ENCODE results near the gene RAB11FIP4. TPM values are rescaled to one million over a fixed set of nuclear protein-coding genes. Genes with fewer than 3 reads are reported as not detected.

RAB11FIP4 gene
- total RNA-seq, 1 donor from 2014 or later, result 10.2 TPM

- Mint-ChIP-seq H3K4me1 (peaks cover 3% of the 10 kb centered on the region), H3K27me3 (ENCODE audit: insufficient read depth, low read depth) (peaks cover 4% of the 10 kb centered on the region), H3K27ac (no peak overlapping the region), H3K36me3 (no peaks in the 10 kb centered on the region), H3K9me3 (no peaks in the 10 kb centered on the region), H3K4me3 (no peak overlapping the region)
- TF ChIP-seq EZH2phosphoT487 (IDR thresholded peaks at IDR 0.05) (no peak), EZH2 (IDR thresholded peaks at IDR 0.05) (no peak)
- TF ChIP-seq, protein P1, sequence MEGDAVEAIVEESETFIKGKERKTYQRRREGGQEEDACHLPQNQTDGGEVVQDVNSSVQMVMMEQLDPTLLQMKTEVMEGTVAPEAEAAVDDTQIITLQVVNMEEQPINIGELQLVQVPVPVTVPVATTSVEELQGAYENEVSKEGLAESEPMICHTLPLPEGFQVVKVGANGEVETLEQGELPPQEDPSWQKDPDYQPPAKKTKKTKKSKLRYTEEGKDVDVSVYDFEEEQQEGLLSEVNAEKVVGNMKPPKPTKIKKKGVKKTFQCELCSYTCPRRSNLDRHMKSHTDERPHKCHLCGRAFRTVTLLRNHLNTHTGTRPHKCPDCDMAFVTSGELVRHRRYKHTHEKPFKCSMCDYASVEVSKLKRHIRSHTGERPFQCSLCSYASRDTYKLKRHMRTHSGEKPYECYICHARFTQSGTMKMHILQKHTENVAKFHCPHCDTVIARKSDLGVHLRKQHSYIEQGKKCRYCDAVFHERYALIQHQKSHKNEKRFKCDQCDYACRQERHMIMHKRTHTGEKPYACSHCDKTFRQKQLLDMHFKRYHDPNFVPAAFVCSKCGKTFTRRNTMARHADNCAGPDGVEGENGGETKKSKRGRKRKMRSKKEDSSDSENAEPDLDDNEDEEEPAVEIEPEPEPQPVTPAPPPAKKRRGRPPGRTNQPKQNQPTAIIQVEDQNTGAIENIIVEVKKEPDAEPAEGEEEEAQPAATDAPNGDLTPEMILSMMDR (IDR thresholded peaks at IDR 0.05), result no peak
- no peak overlapping the region for H3K4me2 ChIP-seq
- H3K9ac ChIP-seq, result no peak overlapping the region
- no peaks in the 10 kb centered on the region for H3F3A ChIP-seq (ENCODE audit: low read depth)
- no peak overlapping the region for H2AFZ ChIP-seq (replicated peaks)
- no peaks in the 10 kb centered on the region for H4K20me1 ChIP-seq (ENCODE audit: low read depth)
- H3K27ac ChIP-seq, result no peak overlapping the region
- H3K27me3 ChIP-seq, result no peaks in the 10 kb centered on the region
- no peak for DNase-seq (ENCODE audit: low spot score)
- no peaks in the 10 kb centered on the region for H3K9me3 ChIP-seq (ENCODE audit: low read depth)
- H3K36me3 ChIP-seq, result no peaks in the 10 kb centered on the region
- H3K4me1 ChIP-seq, result no peaks in the 10 kb centered on the region
- no peaks in the 10 kb centered on the region for H3K79me2 ChIP-seq (ENCODE audit: low read depth)
- no peak overlapping the region for H3K4me3 ChIP-seq
Observed at GRCh38 chr17:31584438-31585279, 193.2 kb downstream of the RAB11FIP4 start.

DNA sequence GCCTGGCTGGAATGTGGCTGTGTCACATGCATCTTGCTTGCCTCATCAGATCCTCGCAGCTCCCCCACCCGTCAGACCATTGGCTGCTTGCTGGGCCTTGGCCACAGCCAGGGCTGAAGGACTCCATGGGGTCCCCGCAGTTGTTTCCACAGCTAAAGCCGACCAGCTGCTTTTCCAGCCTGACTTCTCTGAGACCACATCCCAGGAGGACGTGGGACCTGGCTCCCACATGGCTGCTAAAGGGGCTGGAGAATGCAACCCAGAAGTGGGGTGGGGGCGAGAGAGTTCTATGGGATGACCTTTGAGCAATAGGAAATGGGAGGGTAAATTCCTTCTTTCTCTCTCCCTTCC lies 193.8 kb downstream of the RAB11FIP4 start:
- Mint-ChIP-seq H3K27ac (no peak overlapping the region), H3K27me3 (ENCODE audit: insufficient read depth, low read depth) (peaks cover 4% of the 10 kb centered on the region), H3K9me3 (no peaks in the 10 kb centered on the region), H3K36me3 (no peaks in the 10 kb centered on the region), H3K4me3 (no peak overlapping the region), H3K4me1 (peaks cover 3% of the 10 kb centered on the region)
- Histone ChIP-seq H3K27ac (no peak overlapping the region), H3K79me2 (ENCODE audit: low read depth) (no peaks in the 10 kb centered on the region), H3K9ac (no peak overlapping the region), H3K4me1 (no peaks in the 10 kb centered on the region), H3K36me3 (no peaks in the 10 kb centered on the region), H3K27me3 (no peaks in the 10 kb centered on the region), H3F3A (ENCODE audit: low read depth) (no peaks in the 10 kb centered on the region), H2AFZ (replicated peaks) (no peak overlapping the region), H3K4me2 (no peak overlapping the region), H4K20me1 (ENCODE audit: low read depth) (no peaks in the 10 kb centered on the region), H3K9me3 (ENCODE audit: low read depth) (no peaks in the 10 kb centered on the region), H3K4me3 (no peak overlapping the region)
- no peak for DNase-seq (ENCODE audit: low spot score)
- TF ChIP-seq EZH2 (IDR thresholded peaks at IDR 0.05) (no peak), EZH2phosphoT487 (IDR thresholded peaks at IDR 0.05) (no peak)
- TF ChIP-seq, protein P1 (IDR thresholded peaks at IDR 0.05), result no peak

DNA sequence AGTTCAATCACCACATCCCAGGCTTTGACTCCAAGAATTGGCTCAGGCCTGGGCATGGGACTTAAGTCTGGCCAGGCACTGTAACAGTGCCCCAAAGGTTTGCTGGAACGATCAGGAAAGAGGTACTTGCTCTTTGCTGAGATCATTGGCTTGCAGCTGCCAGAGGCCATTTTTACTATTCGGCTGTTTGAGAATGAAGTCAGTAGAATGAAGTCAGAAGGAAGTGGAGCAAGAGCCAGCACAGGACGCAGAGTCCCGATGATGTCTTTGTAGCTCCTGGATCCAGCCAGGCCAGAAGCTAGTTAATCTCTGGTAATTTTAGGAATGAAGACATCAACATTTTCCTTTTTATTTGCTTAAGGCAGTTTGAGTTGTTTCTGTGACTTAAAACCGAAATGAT lies 195.5 kb downstream of the RAB11FIP4 start:
- H3F3A ChIP-seq (ENCODE audit: low read depth), result no peaks in the 10 kb centered on the region
- Mint-ChIP-seq H3K4me1 (peaks cover 3% of the 10 kb centered on the region), H3K27ac (peak overlapping the region; percentile 33), H3K9me3 (no peaks in the 10 kb centered on the region), H3K36me3 (no peaks in the 10 kb centered on the region), H3K4me3 (no peak overlapping the region), H3K27me3 (ENCODE audit: insufficient read depth, low read depth) (peaks cover 4% of the 10 kb centered on the region)
- H3K4me1 ChIP-seq, result no peaks in the 10 kb centered on the region
- no peaks in the 10 kb centered on the region for H4K20me1 ChIP-seq (ENCODE audit: low read depth)
- no peaks in the 10 kb centered on the region for H3K36me3 ChIP-seq
- no peak for DNase-seq (ENCODE audit: low spot score)
- no peaks in the 10 kb centered on the region for H3K9me3 ChIP-seq (ENCODE audit: low read depth)
- TF ChIP-seq EZH2phosphoT487 (IDR thresholded peaks at IDR 0.05) (no peak), EZH2 (IDR thresholded peaks at IDR 0.05) (no peak)
- TF ChIP-seq, protein P1 (IDR thresholded peaks at IDR 0.05), result no peak
- H3K27me3 ChIP-seq, result no peaks in the 10 kb centered on the region
- H3K79me2 ChIP-seq (ENCODE audit: low read depth), result no peaks in the 10 kb centered on the region
- H3K27ac ChIP-seq, result no peak overlapping the region
- H2AFZ ChIP-seq (replicated peaks), result no peak overlapping the region
- no peak overlapping the region for H3K4me3 ChIP-seq
- H3K4me2 ChIP-seq, result no peak overlapping the region
- no peak overlapping the region for H3K9ac ChIP-seq

Data from neural progenitor cell (in vitro differentiated cells).